SK-N-SH treated with all-trans-retinoic acid at 6 μM for 48 hours (cell line): ENCODE measurements around the gene PRKCQ.

Experiments used
- ATAC-seq: fragments of 200-7000 bp; cut with Tn5 transposase; 3 replicates; pipeline ENCODE4 v1.9.1; 2020; ENCODE audit warnings: mild to moderate bottlenecking, moderate library complexity
- ARNTL ChIP-seq: fragments of 450-650 bp; formaldehyde crosslinking; IDR thresholded peaks from 2 replicates; pipeline ENCODE4 v1.5.0; 2020; ENCODE audit warnings: low read depth, mild to moderate bottlenecking, moderate library complexity, borderline replicate concordance
- BACH2 ChIP-seq: fragments of 250-450 bp; sonication (Bioruptor Pico); IDR thresholded peaks from 2 replicates; pipeline ENCODE4 v1.9.0; 2021; ENCODE audit warnings: mild to moderate bottlenecking, borderline replicate concordance
- CREB5 ChIP-seq: fragments of 250-450 bp; sonication (Bioruptor Pico); IDR thresholded peaks from 2 replicates; pipeline ENCODE4 v1.5.1; 2020; ENCODE audit warnings: low read depth, mild to moderate bottlenecking, moderate library complexity
- CSDC2 ChIP-seq: fragments of 250-450 bp; sonication (Bioruptor Pico); IDR thresholded peaks from 2 replicates; pipeline ENCODE4 v1.5.0; 2020; ENCODE audit warnings: mild to moderate bottlenecking, moderate library complexity
- CSRNP3 ChIP-seq: fragments of 250-450 bp; sonication (Bioruptor Pico); IDR thresholded peaks from 2 replicates; pipeline ENCODE4 v1.5.1; 2021; ENCODE audit warnings: mild to moderate bottlenecking, moderate library complexity
- ESRRG ChIP-seq: fragments of 250-450 bp; sonication (Bioruptor Pico); IDR thresholded peaks from 2 replicates; pipeline ENCODE4 v1.6.1; 2021; ENCODE audit warnings: mild to moderate bottlenecking
- GLIS3 ChIP-seq: fragments of 250-450 bp; sonication (Bioruptor Pico); IDR thresholded peaks from 2 replicates; pipeline ENCODE4 v1.5.0; 2020; ENCODE audit warnings: mild to moderate bottlenecking, moderate library complexity
- ISL1 ChIP-seq: fragments of 250-450 bp; sonication (Bioruptor Pico); IDR thresholded peaks from 2 replicates; pipeline ENCODE4 v2.1.2; 2022; ENCODE audit warnings: mild to moderate bottlenecking, moderate library complexity
- OSR1 ChIP-seq: fragments of 250-450 bp; sonication (Bioruptor Pico); IDR thresholded peaks from 2 replicates; pipeline ENCODE4 v1.8.0; 2022; ENCODE audit warnings: moderate library complexity, mild to moderate bottlenecking, inconsistent platforms
- PATZ1 ChIP-seq: fragments of 250-450 bp; sonication (Bioruptor Pico); IDR thresholded peaks from 2 replicates; pipeline ENCODE4 v1.8.0; 2020; ENCODE audit warnings: mild to moderate bottlenecking, moderate library complexity, borderline replicate concordance
- POU6F1 ChIP-seq: fragments of 250-450 bp; sonication (Bioruptor Pico); IDR thresholded peaks from 2 replicates; pipeline ENCODE4 v1.8.0; 2021; ENCODE audit warnings: low read depth, mild to moderate bottlenecking, moderate library complexity, borderline replicate concordance
- PPARA ChIP-seq: fragments of 250-450 bp; sonication (Bioruptor Pico); IDR thresholded peaks from 2 replicates; pipeline ENCODE4 v1.5.0; 2020; ENCODE audit warnings: mild to moderate bottlenecking, borderline replicate concordance
- RARB ChIP-seq: fragments of 250-450 bp; sonication (Bioruptor Pico); IDR thresholded peaks from 2 replicates; pipeline ENCODE4 v1.8.0; 2021; ENCODE audit warnings: mild to moderate bottlenecking, moderate library complexity
- SNAI2 ChIP-seq: fragments of 250-450 bp; sonication (Bioruptor Pico); IDR thresholded peaks from 2 replicates; pipeline ENCODE4 v1.5.0; 2020; ENCODE audit warnings: mild to moderate bottlenecking, moderate library complexity
- TCF4 ChIP-seq: fragments of 250-450 bp; sonication (Bioruptor Pico); IDR thresholded peaks from 2 replicates; pipeline ENCODE4 v1.8.0; 2021; ENCODE audit warnings: mild to moderate bottlenecking, moderate library complexity, borderline replicate concordance
- TOX ChIP-seq: fragments of 250-450 bp; sonication (Bioruptor Pico); IDR thresholded peaks from 2 replicates; pipeline ENCODE4 v1.8.0; 2021; ENCODE audit warnings: mild to moderate bottlenecking, moderate library complexity, borderline replicate concordance
- TSHZ2 ChIP-seq: fragments of 250-450 bp; sonication (Bioruptor Pico); IDR thresholded peaks from 2 replicates; pipeline ENCODE4 v1.5.0; 2020; ENCODE audit warnings: mild to moderate bottlenecking, moderate library complexity
- ZC3H10 ChIP-seq: fragments of 250-450 bp; sonication (Bioruptor Pico); IDR thresholded peaks from 2 replicates; pipeline ENCODE4 v1.5.1; 2021; ENCODE audit warnings: mild to moderate bottlenecking, moderate library complexity
- ZFP3 ChIP-seq: fragments of 250-450 bp; sonication (Bioruptor Pico); IDR thresholded peaks from 2 replicates; pipeline ENCODE4 v1.5.0; 2020; ENCODE audit warnings: mild to moderate bottlenecking, moderate library complexity
- ZNF565 ChIP-seq: fragments of 450-650 bp; formaldehyde crosslinking; conservative IDR thresholded peaks from 2 replicates; pipeline ENCODE4 v1.5.0; 2020; ENCODE audit warnings: low read depth, mild to moderate bottlenecking, moderate library complexity
- ZNF70 ChIP-seq: fragments of 450-650 bp; formaldehyde crosslinking; IDR thresholded peaks from 2 replicates; pipeline ENCODE4 v1.5.0; 2020; ENCODE audit warnings: mild to moderate bottlenecking, moderate library complexity
- ZNF8 ChIP-seq: fragments of 450-650 bp; formaldehyde crosslinking; IDR thresholded peaks from 2 replicates; pipeline ENCODE4 v1.5.0; 2020; ENCODE audit warnings: mild to moderate bottlenecking, moderate library complexity

Gene PRKCQ

GRCh38 chr10:6543431-6544005 is 36.6 kb downstream of the PRKCQ start (continued):
- TF ChIP-seq TSHZ2 (CRISPR knock-in tag) = no peak

GRCh38 chr10:6542999-6543430 is 37.1 kb downstream of the PRKCQ start:
- TF ChIP-seq CSDC2 (no peak), ISL1 (no peak), ZC3H10 (CRISPR knock-in tag) (no peak), POU6F1 (CRISPR knock-in tag) (no peak), SNAI2 (CRISPR knock-in tag) (no peak), OSR1 (no peak), TCF4 (CRISPR knock-in tag) (no peak), ARNTL (CRISPR knock-in tag) (no peak), CREB5 (CRISPR knock-in tag) (no peak), ZNF8 (no peak), ESRRG (no peak), ZNF565 (CRISPR knock-in tag) (no peak), GLIS3 (no peak), PATZ1 (CRISPR knock-in tag) (no peak), PPARA (CRISPR knock-in tag) (no peak)
- no peak for ATAC-seq

GRCh38 chr10:6539833-6540232 is 40.2 kb downstream of the PRKCQ start:
- TF ChIP-seq ISL1 (no peak), CSDC2 (no peak), RARB (CRISPR knock-in tag) (no peak), CSRNP3 (CRISPR knock-in tag) (no peak), SNAI2 (CRISPR knock-in tag) (no peak), OSR1 (no peak), ARNTL (CRISPR knock-in tag) (no peak), TOX (CRISPR knock-in tag) (no peak), ZNF565 (CRISPR knock-in tag) (no peak), ZFP3 (CRISPR knock-in tag) (no peak), POU6F1 (CRISPR knock-in tag) (no peak), ZNF8 (no peak), TSHZ2 (CRISPR knock-in tag) (no peak), ZC3H10 (CRISPR knock-in tag) (no peak), ZNF70 (CRISPR knock-in tag) (no peak), BACH2 (CRISPR knock-in tag) (no peak), ESRRG (no peak), TCF4 (CRISPR knock-in tag) (no peak), CREB5 (CRISPR knock-in tag) (no peak), GLIS3 (no peak)
- TF ChIP-seq, all 23 proteins: peak for 0
- ATAC-seq = no peak
